ENCODE data around the gene CFAP58.

Gene CFAP58

DNA sequence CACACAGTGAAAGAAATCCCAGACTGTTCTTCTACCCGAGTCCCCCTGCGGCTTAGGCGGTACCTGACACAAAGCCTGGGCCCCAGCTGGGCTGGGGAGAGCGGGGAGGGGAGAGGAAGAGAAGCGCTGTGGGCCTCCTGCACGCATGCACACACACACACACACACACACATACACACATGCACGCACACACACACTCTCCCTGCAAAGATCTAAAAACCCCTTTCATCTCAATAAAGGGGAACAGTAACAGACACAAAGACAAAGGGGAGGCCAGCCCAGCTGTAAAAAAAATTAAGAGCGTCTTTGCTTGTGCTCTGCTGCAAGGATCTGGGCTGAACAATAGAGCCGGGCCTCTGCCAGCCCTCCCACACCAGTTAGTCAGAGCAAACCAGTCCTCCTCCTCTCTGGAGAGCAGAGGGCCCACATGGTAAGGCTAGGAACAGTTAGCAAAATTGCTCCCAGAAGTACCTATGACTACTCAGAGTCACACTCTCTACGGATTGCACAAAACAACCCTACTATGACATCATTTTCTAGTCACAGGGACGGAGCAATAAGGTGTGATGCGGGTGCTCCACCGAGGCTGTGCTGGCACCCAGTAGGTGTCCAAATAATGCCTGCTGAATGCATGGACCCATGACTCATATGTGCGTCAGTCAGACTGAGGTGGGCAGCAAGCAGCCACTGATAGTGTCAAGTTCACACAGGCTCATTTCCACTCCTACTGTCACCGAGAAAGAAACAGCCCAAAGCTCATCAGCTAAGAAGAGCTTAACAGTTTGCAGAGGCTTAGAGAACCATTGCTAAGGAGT is 24.5 kb upstream of the CFAP58 start:
- H3K27ac ChIP-seq, result peak overlapping the region; percentile 98
- peak; percentile 93 for DNase-seq
- peak overlapping the region; percentile 44 for H3K4me3 ChIP-seq (ENCODE audit: low read depth, low read length)
- no peaks in the 10 kb centered on the region for H3K27me3 ChIP-seq (replicated peaks)
- H3K36me3 ChIP-seq (replicated peaks), result peaks cover 29% of the 10 kb centered on the region
- in situ Hi-C loops (cut with HindIII; ENCODE audit: low pct_ligation_motif_present, low sequenced_read_pairs), result no loop called here
- TF ChIP-seq, protein P1, sequence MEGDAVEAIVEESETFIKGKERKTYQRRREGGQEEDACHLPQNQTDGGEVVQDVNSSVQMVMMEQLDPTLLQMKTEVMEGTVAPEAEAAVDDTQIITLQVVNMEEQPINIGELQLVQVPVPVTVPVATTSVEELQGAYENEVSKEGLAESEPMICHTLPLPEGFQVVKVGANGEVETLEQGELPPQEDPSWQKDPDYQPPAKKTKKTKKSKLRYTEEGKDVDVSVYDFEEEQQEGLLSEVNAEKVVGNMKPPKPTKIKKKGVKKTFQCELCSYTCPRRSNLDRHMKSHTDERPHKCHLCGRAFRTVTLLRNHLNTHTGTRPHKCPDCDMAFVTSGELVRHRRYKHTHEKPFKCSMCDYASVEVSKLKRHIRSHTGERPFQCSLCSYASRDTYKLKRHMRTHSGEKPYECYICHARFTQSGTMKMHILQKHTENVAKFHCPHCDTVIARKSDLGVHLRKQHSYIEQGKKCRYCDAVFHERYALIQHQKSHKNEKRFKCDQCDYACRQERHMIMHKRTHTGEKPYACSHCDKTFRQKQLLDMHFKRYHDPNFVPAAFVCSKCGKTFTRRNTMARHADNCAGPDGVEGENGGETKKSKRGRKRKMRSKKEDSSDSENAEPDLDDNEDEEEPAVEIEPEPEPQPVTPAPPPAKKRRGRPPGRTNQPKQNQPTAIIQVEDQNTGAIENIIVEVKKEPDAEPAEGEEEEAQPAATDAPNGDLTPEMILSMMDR (IDR thresholded peaks at IDR 0.05; ENCODE audit: low read depth, low read length, missing control alignments), result no peak

DNA sequence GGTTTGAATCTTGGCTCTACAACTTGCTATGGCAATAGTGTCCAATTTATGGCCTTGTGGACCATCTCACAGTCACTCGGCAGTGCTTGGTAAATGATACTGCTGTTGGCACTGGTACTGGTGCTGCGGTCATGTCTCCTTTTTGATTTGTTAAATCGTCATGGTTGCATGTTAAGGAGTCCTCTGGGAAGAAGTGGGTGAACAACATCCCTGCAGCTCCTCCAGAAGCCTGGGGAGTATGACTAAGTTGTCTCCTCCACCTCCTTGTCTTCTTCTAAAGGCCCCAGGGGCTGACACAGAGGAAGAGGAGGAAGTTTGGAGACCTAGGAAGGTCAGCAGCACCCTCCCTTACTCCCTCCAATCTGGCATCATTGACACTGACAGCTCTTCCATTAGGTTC is 23.9 kb upstream of the CFAP58 start:
- peak overlapping the region; percentile 30 for H3K4me3 ChIP-seq (ENCODE audit: low read depth, low read length)
- H3K36me3 ChIP-seq (replicated peaks), result peaks cover 33% of the 10 kb centered on the region
- peak; percentile 79 for DNase-seq

DNA sequence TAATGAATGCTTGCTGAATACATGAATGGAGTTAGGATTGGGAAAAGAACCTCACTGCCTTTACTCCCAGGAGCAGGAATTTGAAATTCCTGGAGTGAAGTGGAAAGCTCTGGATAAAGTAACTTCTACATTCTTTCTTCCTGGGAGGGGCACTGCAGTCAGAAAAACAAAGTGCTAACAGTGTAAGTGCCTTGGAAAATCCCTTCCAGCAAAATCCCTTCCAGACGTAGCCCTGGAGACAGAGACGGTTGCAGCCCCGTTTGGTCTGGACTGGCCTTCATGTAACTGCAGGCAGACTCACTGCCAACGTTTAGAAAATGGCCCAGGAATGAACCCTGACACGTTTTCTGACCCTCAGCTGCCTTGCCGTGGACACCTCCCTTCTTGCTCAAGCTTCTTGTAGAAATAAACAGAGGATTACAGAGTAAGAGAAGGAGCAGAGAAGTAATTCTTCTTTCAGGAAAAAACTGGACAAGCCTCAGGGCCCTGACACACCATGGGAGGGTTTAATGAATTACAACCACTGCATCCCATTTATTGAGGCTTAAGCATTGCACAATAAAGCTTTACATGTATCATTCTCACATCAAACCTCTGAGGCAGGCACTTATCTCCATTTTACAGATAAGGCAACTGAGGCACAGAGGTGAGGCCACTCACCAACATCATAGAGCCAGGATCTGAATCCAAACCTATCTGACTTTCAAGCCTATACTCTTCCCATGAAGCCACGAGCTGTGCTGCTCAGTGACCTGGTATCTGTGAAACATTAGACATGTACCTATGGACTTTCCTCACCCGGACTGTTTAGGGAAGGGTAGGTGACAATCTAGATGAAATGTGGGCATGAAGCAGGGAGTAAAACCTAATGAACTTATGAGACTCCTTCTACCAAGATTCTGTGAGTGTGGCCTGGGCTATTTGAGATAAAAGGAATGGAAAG is 23.2 kb upstream of the CFAP58 start:
- Histone ChIP-seq H3K27me3 (replicated peaks) (no peaks in the 10 kb centered on the region), H3K27ac (peak overlapping the region; percentile 98), H3K36me3 (replicated peaks) (peaks cover 35% of the 10 kb centered on the region), H3K4me3 (ENCODE audit: low read depth, low read length) (peak overlapping the region; percentile 31)
- TF ChIP-seq, protein P1 (IDR thresholded peaks at IDR 0.05; ENCODE audit: low read depth, low read length, missing control alignments), result no peak
- DNase-seq, result peak; percentile 82
- in situ Hi-C loops (cut with HindIII; ENCODE audit: low pct_ligation_motif_present, low sequenced_read_pairs), result no loop called here

More for the DNA sequence above, 23.9 kb upstream of the CFAP58 start:
- H3K27ac ChIP-seq, result peak overlapping the region; percentile 98
- TF ChIP-seq, protein P1 (IDR thresholded peaks at IDR 0.05; ENCODE audit: low read depth, low read length, missing control alignments), result no peak
- in situ Hi-C loops (cut with HindIII; ENCODE audit: low pct_ligation_motif_present, low sequenced_read_pairs), result no loop called here
- H3K27me3 ChIP-seq (replicated peaks), result no peaks in the 10 kb centered on the region

DNA sequence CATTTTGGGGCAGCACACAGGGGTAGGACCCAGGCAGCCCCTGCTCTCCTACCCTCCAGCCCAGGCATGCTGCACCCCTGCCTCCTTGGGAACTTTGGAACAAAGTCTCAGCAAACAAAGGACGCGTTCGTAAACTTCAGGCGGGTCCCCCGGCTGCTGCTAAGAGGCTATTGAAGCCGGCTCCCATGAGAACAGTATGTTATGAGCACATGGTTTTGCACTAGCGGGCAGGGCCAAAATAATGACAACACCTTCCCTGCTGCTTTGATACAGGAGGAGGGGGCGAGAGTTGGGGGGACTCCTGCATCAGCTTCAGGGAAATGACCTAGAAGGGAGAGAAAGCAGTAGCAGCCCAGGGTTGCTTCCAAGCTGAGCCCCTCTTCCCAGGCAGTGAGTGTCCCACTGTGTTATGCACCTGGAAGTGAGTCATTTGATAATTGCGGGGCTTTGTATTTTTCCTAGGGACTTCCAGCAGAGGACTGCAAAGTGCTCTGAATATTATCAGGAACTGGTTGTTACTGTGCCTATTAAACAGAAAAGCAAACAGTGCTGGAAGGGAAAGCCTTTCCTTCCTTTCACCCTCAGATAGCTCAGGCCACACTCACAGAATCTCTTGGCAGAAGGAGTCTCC is 22.3 kb upstream of the CFAP58 start:
- DNase-seq, result peak; percentile 77
- in situ Hi-C loops (cut with HindIII; ENCODE audit: low pct_ligation_motif_present, low sequenced_read_pairs), result no loop called here
- H3K27ac ChIP-seq, result peak overlapping the region; percentile 98
- H3K4me3 ChIP-seq (ENCODE audit: low read depth, low read length), result peak overlapping the region; percentile 31
- peaks cover 34% of the 10 kb centered on the region for H3K36me3 ChIP-seq (replicated peaks)
- no peaks in the 10 kb centered on the region for H3K27me3 ChIP-seq (replicated peaks)
- TF ChIP-seq, protein P1 (IDR thresholded peaks at IDR 0.05; ENCODE audit: low read depth, low read length, missing control alignments), result no peak

DNA sequence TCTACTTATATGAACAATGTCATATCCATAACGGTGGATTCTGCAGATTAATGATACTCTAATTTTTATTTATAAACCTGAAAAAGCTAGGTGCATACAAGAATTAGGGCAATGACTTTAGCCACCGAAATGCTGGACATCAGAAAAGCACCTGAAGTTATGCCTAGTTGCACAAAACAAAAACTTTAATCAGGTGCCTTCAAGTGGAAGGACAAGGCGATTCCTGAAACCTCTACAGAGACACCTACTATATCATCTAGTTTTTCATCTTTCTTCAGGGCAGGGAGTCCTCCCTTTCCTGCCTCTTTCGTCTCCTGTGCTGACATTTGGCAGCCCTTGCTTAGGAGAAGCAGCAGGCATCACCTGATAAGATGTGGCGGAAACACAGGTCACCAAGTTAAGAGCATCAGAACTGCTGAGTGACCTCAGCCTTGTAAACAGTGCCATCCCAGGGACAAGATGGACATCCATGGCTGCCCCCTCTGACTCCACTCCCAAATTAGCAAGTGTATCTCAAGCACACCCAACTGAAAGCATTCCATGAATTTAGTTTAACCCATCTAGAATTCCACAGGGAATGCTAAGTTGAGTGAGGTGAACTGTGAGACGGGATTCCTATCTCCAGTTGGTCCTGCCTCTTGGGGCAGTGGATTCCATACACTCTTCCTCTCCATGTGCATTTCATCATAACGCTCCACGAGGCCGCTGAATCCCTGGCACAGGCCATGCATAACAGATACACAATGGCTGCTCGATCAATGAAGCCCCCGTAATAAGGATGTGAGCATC is 21.2 kb upstream of the CFAP58 start:
- H3K4me3 ChIP-seq (ENCODE audit: low read depth, low read length), result peak overlapping the region; percentile 24
- DNase-seq, result no peak
- in situ Hi-C loops (cut with HindIII; ENCODE audit: low pct_ligation_motif_present, low sequenced_read_pairs), result no loop called here
- peaks cover 38% of the 10 kb centered on the region for H3K36me3 ChIP-seq (replicated peaks)
- TF ChIP-seq, protein P1 (IDR thresholded peaks at IDR 0.05; ENCODE audit: low read depth, low read length, missing control alignments), result no peak
- H3K27me3 ChIP-seq (replicated peaks), result no peaks in the 10 kb centered on the region
- H3K27ac ChIP-seq, result peak overlapping the region; percentile 98
